Measurements from ENCODE around the gene SMIM12. TPM values are rescaled to one million over a fixed set of nuclear protein-coding genes. Genes with fewer than 3 reads are reported as not detected.

The SMIM12 gene
- total and polyA plus RNA-seq, 3 donors from 2014 or later, result 25.8 to 52.3 (median 27.1) TPM

DNA sequence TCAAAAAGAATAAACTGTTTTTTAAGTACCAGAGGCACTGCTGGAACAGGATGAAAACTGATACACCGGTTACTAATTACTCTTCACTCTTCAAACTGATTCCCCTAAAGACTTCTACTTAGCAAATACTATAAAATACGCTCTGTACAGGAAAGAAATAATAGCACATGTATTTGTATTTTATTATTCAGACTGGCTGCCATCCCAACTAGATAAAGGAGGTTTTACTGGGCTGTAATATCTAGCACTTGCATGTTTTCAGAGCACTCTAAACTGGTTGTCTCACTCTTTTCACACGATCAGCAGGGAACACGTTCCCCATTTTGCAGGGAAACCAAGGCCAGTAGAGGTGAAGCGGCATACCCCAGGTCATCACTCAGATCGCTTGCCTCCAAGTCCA lies 9.2 kb downstream of the SMIM12 start:
- intact Hi-C loops (cut with DNase I; ENCODE audit: low total_unique reads), result loop anchor here (5.0 kb wide), 1 partner anchor 58 kb away; the partner anchor contains the start of gene GJA4
- WGBS, 2 donors, result 74 to 78% methylated on average over 6 of the region's 6 CpGs
- Histone ChIP-seq H3K27me3 (no peaks in the 10 kb centered on the region), H3K36me3 (ENCODE audit: low read depth, missing control alignments) (no peaks in the 10 kb centered on the region), H3K4me3 (no peak overlapping the region), H3K27ac (no peak overlapping the region), H3K9me3 (no peaks in the 10 kb centered on the region), H3K4me1 (peaks cover 6% of the 10 kb centered on the region)
- no peak for DNase-seq
- TF ChIP-seq POLR2A (IDR thresholded peaks at IDR 0.05), result no peak
- TF ChIP-seq, protein P1, sequence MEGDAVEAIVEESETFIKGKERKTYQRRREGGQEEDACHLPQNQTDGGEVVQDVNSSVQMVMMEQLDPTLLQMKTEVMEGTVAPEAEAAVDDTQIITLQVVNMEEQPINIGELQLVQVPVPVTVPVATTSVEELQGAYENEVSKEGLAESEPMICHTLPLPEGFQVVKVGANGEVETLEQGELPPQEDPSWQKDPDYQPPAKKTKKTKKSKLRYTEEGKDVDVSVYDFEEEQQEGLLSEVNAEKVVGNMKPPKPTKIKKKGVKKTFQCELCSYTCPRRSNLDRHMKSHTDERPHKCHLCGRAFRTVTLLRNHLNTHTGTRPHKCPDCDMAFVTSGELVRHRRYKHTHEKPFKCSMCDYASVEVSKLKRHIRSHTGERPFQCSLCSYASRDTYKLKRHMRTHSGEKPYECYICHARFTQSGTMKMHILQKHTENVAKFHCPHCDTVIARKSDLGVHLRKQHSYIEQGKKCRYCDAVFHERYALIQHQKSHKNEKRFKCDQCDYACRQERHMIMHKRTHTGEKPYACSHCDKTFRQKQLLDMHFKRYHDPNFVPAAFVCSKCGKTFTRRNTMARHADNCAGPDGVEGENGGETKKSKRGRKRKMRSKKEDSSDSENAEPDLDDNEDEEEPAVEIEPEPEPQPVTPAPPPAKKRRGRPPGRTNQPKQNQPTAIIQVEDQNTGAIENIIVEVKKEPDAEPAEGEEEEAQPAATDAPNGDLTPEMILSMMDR (IDR thresholded peaks at IDR 0.05), result no peak

DNA sequence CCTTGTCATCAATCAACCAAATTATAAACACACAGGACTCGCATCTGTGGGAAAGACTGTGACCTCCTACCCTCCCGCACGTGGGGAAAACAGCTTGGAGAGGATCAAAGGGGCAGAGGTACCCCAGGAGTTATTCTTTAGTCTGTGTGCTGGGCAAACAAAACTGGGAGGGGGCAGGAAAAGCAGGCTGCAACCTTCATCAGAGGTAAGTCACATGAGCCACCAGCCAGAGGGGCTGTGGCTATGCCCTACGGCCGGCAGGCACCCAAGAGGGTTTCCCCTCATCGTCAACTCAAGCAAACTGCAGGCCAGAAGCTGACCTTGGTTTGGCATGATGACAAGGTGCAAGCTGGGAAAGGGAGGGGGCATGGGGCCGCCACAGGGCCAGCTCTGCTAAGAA lies 12.5 kb downstream of the SMIM12 start:
- WGBS, 2 donors, result 73 to 82% methylated on average over 7 of the region's 7 CpGs
- TF ChIP-seq, protein P1 (IDR thresholded peaks at IDR 0.05), result no peak
- no peak for TF ChIP-seq POLR2A (IDR thresholded peaks at IDR 0.05)
- H3K27me3 ChIP-seq, result no peaks in the 10 kb centered on the region
- no peak overlapping the region for H3K4me3 ChIP-seq
- H3K4me1 ChIP-seq, result peaks cover 25% of the 10 kb centered on the region
- no peak overlapping the region for H3K27ac ChIP-seq
- intact Hi-C loops (cut with DNase I; ENCODE audit: low total_unique reads), result no loop called here
- no peaks in the 10 kb centered on the region for H3K36me3 ChIP-seq (ENCODE audit: low read depth, missing control alignments)
- no peak for DNase-seq
- no peaks in the 10 kb centered on the region for H3K9me3 ChIP-seq

DNA sequence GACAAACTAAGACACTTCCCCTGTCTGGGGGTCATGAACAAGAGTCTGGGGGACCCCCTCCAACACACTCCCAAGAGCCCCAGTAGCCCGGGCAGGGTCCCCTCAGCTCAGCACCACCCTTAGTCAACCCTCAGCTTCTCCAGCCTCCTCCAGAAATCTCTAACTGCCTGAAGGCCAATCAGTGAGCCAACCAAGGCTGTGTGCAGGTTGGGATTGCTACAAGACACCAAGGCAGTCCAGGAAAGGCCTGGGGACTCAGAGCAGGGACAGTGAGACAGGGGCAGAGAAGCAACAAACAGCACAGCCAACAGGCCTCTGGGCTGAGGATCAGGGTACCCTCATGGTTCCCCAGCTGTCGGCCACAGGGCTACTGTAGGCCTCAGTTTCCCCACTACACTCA lies 13.3 kb downstream of the SMIM12 start:
- TF ChIP-seq, protein P1 (IDR thresholded peaks at IDR 0.05), result no peak
- TF ChIP-seq POLR2A (IDR thresholded peaks at IDR 0.05), result no peak
- Histone ChIP-seq H3K36me3 (ENCODE audit: low read depth, missing control alignments) (no peaks in the 10 kb centered on the region), H3K4me1 (peaks cover 20% of the 10 kb centered on the region), H3K4me3 (no peak overlapping the region), H3K27me3 (no peaks in the 10 kb centered on the region), H3K9me3 (no peaks in the 10 kb centered on the region), H3K27ac (no peak overlapping the region)
- no peak for DNase-seq
- WGBS, 2 donors, result 83 to 92% methylated on average over 1 to 2 of the region's 2 CpGs
- intact Hi-C loops (cut with DNase I; ENCODE audit: low total_unique reads), result no loop called here

DNA sequence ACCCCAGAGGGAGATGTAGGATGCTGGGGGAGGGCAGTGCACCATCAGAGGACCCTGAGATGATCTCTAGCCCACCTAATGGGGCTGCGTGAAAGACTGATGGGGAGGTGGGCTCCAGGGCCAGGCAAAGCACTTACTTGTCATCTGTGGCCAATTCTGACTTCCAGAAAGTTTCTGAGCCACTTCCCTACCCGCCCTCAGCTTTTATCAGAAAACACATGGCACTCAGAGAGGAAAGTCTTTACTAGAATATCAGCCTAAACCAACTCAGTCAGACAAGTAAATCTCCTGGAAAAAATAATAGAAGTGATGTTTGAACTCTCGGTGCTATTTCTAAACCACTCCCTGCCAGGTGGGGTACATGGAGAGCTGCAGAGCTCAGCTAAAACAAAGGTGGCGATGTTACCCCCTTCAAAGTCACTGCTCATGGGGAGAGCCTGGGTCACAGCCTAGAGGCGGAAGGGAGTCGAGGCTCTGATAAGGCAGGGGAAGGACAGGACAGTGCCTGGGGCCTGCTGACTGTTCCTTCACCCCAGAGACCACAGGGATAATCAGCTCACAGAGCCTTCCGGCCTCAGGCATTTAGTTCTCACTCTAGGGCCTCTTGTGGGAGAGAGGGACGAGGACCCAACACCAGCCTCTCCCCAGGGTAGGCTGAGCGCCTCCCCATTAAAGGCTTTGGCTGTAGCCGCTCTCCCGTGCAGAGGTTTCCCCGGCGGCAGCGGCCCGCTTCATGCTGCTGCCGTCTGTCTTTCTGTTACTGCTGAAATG lies 14.2 kb downstream of the SMIM12 start:
- TF ChIP-seq, protein P1 (IDR thresholded peaks at IDR 0.05), result no peak
- no peak for TF ChIP-seq POLR2A (IDR thresholded peaks at IDR 0.05)
- intact Hi-C loops (cut with DNase I; ENCODE audit: low total_unique reads), result no loop called here
- H3K4me1 ChIP-seq, result peaks cover 19% of the 10 kb centered on the region
- 78 to 89% methylated on average over 15 to 16 of the region's 16 CpGs for WGBS, 2 donors
- DNase-seq, result no peak
- H3K36me3 ChIP-seq (ENCODE audit: low read depth, missing control alignments), result no peaks in the 10 kb centered on the region
- no peak overlapping the region for H3K27ac ChIP-seq
- H3K27me3 ChIP-seq, result no peaks in the 10 kb centered on the region
- H3K4me3 ChIP-seq, result no peak overlapping the region
- no peaks in the 10 kb centered on the region for H3K9me3 ChIP-seq

DNA sequence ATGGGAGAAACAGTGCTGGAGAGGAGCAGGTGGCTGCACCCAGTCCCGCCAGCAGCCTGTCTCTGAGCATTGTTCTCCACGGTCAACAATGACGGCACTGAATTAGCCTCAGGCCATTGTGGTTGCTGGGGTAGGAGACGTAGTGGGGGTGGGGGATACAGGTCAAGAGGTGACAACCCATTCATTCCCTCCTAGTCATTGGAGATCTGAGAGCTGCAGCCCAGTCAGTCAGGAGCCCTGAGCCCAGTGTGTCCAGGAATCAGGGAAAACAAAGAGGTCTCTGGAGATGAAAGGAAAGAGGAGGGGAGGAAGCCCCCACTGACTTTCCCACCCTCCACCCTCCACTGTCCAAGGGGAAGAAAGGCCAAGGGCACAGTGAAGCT lies 15.3 kb downstream of the SMIM12 start:
- Histone ChIP-seq H3K27me3 (no peaks in the 10 kb centered on the region), H3K4me1 (peaks cover 19% of the 10 kb centered on the region), H3K4me3 (no peak overlapping the region), H3K9me3 (no peaks in the 10 kb centered on the region), H3K36me3 (ENCODE audit: low read depth, missing control alignments) (no peaks in the 10 kb centered on the region), H3K27ac (no peak overlapping the region)
- intact Hi-C loops (cut with DNase I; ENCODE audit: low total_unique reads), result no loop called here
- no peak for DNase-seq
- no peak for TF ChIP-seq POLR2A (IDR thresholded peaks at IDR 0.05)
- TF ChIP-seq, protein P1 (IDR thresholded peaks at IDR 0.05), result no peak
- 70 to 78% methylated on average over 3 to 4 of the region's 4 CpGs for WGBS, 2 donors
